ENCODE data around the gene EXOC3L1. TPM values are rescaled to one million over a fixed set of nuclear protein-coding genes. Genes with fewer than 3 reads are reported as not detected.

The EXOC3L1 gene
- total RNA-seq, 2 experiments from 2014 or later, result not detected

DNA sequence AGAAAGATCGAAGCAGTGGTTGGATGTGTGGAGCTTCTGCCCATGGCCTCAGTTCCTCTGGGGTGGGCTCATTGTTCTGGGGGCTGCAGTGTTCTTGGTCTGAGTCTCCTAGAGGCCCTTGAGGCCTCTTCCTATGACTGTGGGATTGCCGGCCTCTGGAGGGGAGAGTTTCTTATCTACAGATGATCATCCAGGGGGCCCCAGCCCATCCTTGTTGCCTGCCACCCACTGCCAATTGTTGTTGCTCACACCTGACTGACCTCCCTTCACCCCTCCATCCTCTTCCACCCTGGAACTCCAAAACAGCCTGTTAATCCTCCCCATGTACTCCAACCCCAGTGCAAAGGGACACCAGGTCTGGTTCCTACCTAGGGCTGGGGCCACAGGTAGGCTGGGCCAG is 45.0 kb downstream of the EXOC3L1 start:
- TF ChIP-seq, protein P1, sequence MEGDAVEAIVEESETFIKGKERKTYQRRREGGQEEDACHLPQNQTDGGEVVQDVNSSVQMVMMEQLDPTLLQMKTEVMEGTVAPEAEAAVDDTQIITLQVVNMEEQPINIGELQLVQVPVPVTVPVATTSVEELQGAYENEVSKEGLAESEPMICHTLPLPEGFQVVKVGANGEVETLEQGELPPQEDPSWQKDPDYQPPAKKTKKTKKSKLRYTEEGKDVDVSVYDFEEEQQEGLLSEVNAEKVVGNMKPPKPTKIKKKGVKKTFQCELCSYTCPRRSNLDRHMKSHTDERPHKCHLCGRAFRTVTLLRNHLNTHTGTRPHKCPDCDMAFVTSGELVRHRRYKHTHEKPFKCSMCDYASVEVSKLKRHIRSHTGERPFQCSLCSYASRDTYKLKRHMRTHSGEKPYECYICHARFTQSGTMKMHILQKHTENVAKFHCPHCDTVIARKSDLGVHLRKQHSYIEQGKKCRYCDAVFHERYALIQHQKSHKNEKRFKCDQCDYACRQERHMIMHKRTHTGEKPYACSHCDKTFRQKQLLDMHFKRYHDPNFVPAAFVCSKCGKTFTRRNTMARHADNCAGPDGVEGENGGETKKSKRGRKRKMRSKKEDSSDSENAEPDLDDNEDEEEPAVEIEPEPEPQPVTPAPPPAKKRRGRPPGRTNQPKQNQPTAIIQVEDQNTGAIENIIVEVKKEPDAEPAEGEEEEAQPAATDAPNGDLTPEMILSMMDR (IDR thresholded peaks at IDR 0.05), result no peak
- intact Hi-C loops (cut with DNase I, micrococcal nuclease), result loop anchor here in 1 of 2 experiments (10.0 kb wide), 1 partner anchor 310 kb away; no protein-coding TSS in a partner anchor
- CTCF ChIA-PET, result interaction anchor here (1.7 kb wide), 1 partner anchor 10 kb away, joined by 5 read pairs; no protein-coding TSS in a partner anchor
- H3K9me3 Mint-ChIP-seq, result no peaks in the 10 kb centered on the region
- H3K27ac Mint-ChIP-seq, result no peak overlapping the region
- H3K4me3 Mint-ChIP-seq, result no peak overlapping the region
- Histone ChIP-seq H3K36me3 (ENCODE audit: insufficient read depth, low read length) (peaks cover 77% of the 10 kb centered on the region), H3K4me3 (ENCODE audit: low read length) (no peak overlapping the region), H3K27ac (ENCODE audit: low read depth in 1 of 2, low read length in 2 of 2) (no peak overlapping the region), H3K27me3 (ENCODE audit: control insufficient read depth in 1 of 2, insufficient read depth in 2 of 2, low read length in 2 of 2) (no peaks in the 10 kb centered on the region), H3K9me3 (ENCODE audit: control insufficient read depth in 1 of 2, insufficient read depth in 1 of 2, low read length in 2 of 2) (peaks cover 0 to 7% of the 10 kb centered on the region in 2 experiments), H3K4me1 (ENCODE audit: insufficient read depth, low read length) (peaks cover 7% of the 10 kb centered on the region)
- POLR2A ChIA-PET, result no interaction called here
- peaks cover 11% of the 10 kb centered on the region for H3K27me3 Mint-ChIP-seq
- H3K4me1 Mint-ChIP-seq (ENCODE audit: low read depth), result no peaks in the 10 kb centered on the region
- H3K36me3 Mint-ChIP-seq (ENCODE audit: low read depth), result peaks cover 88% of the 10 kb centered on the region
- ATAC-seq (ENCODE audit: poor library complexity) (no peak), DNase-seq (no peak)

DNA sequence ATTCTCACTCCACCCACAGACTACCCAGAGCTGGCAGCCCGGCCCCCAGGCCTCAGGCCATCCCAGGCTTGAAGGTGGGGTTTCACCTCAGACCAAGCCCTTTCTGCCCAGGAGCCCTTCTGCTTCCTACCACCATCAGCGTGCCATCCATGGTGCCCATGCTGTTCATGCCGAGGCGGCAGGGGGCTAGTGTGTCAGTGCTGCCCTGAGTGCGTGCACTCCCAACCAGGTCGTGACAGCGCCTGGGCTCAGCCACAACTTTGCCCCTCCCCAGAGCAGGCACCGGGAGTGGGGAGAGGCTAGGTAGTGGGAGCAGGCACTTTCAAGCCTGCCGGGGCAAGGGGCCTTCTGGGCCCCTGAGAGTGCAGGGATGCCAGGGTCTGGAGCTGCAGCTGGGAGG is 47.6 kb downstream of the EXOC3L1 start:
- no peaks in the 10 kb centered on the region for H3K27me3 Mint-ChIP-seq
- no peak for ATAC-seq (ENCODE audit: poor library complexity)
- Histone ChIP-seq H3K9me3 (ENCODE audit: control insufficient read depth in 1 of 2, insufficient read depth in 1 of 2, low read length in 2 of 2) (no peaks in the 10 kb centered on the region), H3K4me3 (ENCODE audit: low read length) (no peak overlapping the region), H3K4me1 (ENCODE audit: insufficient read depth, low read length) (no peaks in the 10 kb centered on the region), H3K27me3 (ENCODE audit: control insufficient read depth in 1 of 2, insufficient read depth in 2 of 2, low read length in 2 of 2) (no peaks in the 10 kb centered on the region), H3K36me3 (ENCODE audit: insufficient read depth, low read length) (peaks cover 76% of the 10 kb centered on the region), H3K27ac (ENCODE audit: low read depth in 1 of 2, low read length in 2 of 2) (no peak overlapping the region)
- intact Hi-C loops (cut with DNase I, micrococcal nuclease), result loop anchor here in 1 of 2 experiments (2.0 to 10.0 kb wide), 2 partner anchors 26 to 312 kb away; no protein-coding TSS in a partner anchor
- no peak overlapping the region for H3K27ac Mint-ChIP-seq
- no peak overlapping the region for H3K4me3 Mint-ChIP-seq
- no peaks in the 10 kb centered on the region for H3K9me3 Mint-ChIP-seq
- H3K36me3 Mint-ChIP-seq (ENCODE audit: low read depth), result peaks cover 94% of the 10 kb centered on the region
- DNase-seq, result no peak
- H3K4me1 Mint-ChIP-seq (ENCODE audit: low read depth), result no peaks in the 10 kb centered on the region
- TF ChIP-seq, protein P1 (IDR thresholded peaks at IDR 0.05), result no peak
- ChIA-PET CTCF (no interaction called here), POLR2A (no interaction called here)

DNA sequence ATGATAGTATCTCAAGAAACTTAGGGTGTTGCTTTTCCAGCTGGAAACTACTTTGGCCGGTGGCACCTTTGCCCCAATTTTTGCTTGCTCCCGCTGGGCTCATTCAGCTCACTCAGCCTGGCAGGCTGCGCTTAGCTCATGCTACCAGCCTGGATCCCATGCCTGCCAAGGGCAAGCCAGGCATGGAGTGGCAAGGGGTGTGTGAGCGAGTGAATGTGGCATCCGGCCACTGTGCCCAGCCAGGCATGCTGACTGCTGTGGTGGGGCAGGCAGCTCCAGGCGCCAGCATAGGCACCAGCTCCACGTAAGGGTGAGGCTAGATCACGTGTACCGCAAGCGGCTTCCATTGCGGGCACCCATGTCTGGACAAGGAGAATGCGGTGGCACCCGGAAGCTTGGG is 48.5 kb downstream of the EXOC3L1 start:
- ATAC-seq (ENCODE audit: poor library complexity) (no peak), DNase-seq (no peak)
- Histone ChIP-seq H3K4me3 (ENCODE audit: low read length) (no peak overlapping the region), H3K27ac (ENCODE audit: low read depth in 1 of 2, low read length in 2 of 2) (no peak overlapping the region), H3K9me3 (ENCODE audit: control insufficient read depth in 1 of 2, insufficient read depth in 1 of 2, low read length in 2 of 2) (no peaks in the 10 kb centered on the region), H3K36me3 (ENCODE audit: insufficient read depth, low read length) (peaks cover 72% of the 10 kb centered on the region), H3K27me3 (ENCODE audit: control insufficient read depth in 1 of 2, insufficient read depth in 2 of 2, low read length in 2 of 2) (no peaks in the 10 kb centered on the region), H3K4me1 (ENCODE audit: insufficient read depth, low read length) (no peaks in the 10 kb centered on the region)
- peaks cover 91% of the 10 kb centered on the region for H3K36me3 Mint-ChIP-seq (ENCODE audit: low read depth)
- intact Hi-C loops (cut with DNase I, micrococcal nuclease), result loop anchor here in 1 of 2 experiments (10.0 kb wide), 1 partner anchor 313 kb away; no protein-coding TSS in a partner anchor
- H3K9me3 Mint-ChIP-seq, result no peaks in the 10 kb centered on the region
- H3K4me3 Mint-ChIP-seq, result no peak overlapping the region
- no peak overlapping the region for H3K27ac Mint-ChIP-seq
- TF ChIP-seq, protein P1 (IDR thresholded peaks at IDR 0.05), result no peak
- H3K27me3 Mint-ChIP-seq, result no peaks in the 10 kb centered on the region
- no peaks in the 10 kb centered on the region for H3K4me1 Mint-ChIP-seq (ENCODE audit: low read depth)
- ChIA-PET POLR2A (interaction anchor here (0.9 kb wide), 1 partner anchor 10 kb away, joined by 7 read pairs; the partner anchor contains the start of gene B3GNT9), CTCF (no interaction called here)
